ENCODE measurements around the gene BHLHE41.

DNA sequence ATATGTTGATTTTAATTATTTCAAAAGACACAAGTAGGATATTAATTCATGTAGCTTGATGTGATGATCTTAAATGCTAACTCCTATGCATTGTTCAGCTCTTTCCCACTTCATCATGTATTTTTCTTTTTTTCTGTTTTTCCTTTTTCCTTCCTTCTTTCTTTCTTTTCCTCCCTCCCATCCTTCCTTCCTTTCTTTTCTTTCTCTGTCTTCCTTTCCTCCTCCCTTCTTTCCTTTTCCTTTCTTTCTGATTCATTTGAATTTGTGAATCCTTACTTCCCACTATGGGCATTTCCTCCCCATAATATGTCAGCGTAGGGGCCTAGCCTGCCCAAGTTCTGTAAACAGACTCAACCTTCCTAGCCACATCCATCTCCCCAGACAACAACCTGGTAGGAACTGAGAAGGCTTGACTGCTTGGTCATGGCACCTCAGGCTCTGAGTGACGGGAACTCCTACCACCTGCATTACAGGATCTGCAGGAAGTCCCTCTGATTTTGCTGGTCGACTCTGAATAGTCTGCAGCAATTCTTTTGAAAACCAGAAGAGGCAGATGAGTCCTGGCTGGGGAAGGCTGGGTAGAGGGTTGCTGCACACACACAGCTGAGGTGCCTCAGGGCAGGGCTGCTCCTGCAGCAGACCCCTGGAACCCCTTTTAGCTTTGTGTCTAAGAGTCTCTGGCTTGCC lies 33.4 kb upstream of the BHLHE41 start:
- TF ChIP-seq CTCF (conservative IDR thresholded peaks at IDR 0.05; ENCODE audit: low read depth, low read length) (no peak), EZH2 (IDR thresholded peaks at IDR 0.05; ENCODE audit: borderline replicate concordance, low read depth, low read length, poor library complexity, severe bottlenecking) (no peak)

All from A673 (cell line).